T-helper 2 cell (primary cell): Measurements from ENCODE around the gene FYN.

Experiments used
- DNase-seq, 5 experiments: peaks; one replicate each; pipeline versions ENCODE4 v3.0.0 to v3.0.0-alpha.2; 2012 to 2022

Gene FYN

DNA sequence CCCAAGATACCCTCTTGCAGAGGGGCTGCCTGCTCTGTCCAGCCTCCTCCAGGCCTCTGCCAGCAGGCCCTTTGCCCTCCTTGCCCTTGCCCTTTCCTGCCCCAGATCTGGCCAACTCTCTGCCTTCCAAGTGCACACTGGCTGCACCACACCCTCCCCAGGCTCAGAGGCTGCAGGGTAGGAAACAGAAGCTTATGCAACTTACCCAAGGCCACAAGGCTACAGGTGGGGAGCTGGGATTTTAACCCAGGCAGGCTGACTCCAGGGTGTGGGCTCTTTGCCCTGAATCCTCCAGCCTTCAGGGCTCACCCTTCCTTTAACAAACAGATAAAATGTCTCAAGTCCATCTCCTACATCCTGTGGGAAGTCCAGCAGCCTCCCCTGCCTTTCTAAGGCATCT lies 253.1 kb downstream of the FYN start:
- DNase-seq: no peak

DNA sequence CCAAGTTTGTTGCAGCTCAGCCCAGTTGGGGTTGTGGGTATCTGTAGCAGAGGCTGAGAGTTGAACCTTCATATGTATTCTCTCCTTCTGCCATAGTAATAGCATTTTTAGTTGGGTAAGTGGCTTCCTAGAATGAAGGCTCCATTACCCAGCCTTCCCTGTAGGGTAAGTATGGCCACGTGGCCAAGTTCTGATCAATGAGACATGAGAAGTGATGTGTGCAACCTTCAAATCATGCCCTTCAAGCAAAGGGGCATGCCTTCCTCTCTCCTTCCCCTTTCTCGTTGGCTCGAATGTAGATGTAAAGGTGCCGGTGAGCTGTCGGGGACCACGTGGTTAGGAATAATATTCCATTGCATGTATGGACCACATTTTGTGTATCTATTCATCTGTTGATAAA lies 254.8 kb downstream of the FYN start:
- no peak for DNase-seq

DNA sequence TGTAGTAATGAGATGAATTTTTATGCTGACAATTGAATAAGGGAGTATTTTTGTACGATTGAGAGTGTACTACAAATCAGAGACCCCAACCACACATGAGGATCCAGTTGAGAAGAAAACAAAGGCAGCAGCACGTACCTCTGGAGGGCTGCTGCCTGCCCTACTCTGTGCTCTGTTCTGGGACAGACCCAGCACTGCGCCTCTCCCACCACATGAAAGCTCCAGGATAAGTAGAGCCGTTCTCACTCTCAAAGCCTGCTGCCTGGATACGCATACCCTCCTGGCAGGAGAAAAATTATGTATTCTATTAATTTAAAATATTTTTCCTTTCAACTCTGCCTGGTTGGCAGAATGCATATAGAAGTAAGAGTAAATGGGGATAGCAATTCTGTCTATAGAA lies 256.1 kb downstream of the FYN start:
- no peak for DNase-seq

DNA sequence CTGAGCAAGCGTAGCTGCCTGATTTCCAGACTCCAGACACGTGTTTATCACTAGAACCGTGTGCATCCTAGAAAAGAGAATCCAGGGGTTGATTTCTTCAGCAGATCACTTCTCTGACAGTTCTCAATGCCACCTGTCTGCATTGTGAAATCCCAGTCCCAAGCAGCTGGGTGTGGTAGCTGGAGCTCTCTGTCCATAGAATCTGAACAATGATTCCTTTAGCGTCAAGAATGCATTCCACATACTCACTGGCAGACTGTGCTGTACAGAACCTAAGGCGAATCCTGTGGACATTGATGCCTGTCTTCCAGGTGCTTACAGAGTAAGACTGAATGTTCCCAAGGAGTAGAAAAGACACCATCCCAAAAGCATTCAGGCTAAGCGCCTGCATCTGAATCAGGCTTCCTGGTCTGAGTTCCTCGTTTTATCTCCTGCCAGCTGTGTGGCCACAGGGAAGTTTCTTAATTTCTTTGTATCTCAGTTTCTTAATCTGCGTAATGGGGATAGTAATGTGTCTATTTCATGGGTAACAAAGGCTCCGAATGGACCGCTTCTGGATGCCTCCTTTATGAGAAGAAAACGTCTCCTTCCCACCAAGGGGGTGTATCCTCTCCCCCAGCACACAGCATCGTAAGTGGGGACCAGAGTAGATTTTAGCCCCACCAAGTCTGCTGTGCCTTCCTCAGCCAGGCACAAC lies 257.2 kb downstream of the FYN start:
- no peak for DNase-seq

DNA sequence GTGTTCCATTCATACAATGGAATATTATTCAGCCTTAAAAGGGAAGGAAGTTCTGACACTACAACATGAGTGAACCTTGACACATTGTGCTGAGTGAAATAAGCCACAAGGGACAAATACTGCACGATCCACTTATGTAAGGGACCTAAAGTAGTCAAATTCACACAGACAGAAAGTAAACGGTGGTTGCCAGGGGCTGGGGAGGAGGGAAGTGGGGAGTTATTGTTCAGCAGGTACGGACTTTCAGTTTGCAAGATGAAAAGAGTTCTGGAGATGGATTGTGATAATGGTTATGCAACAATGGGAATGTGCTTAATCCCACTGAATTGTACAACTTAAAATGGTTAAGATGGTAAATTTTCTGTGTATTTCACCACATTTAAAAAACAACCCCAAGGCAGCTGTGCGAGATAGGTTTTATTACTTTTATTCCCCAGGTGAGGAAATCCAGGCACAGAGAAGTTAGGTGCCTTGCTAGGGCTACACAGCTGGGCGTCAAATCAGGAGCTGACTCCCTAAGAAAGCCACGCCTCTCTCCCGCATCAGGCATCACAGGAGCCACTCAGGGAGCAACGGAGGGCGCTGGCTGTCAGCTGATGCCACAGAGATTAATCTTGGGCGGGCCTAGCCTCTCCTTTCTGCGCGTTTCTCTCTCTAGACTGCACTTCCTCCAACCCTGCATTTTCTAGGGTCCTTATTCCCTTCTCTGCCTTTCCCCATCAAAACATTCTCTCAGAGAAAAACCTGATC lies 258.2 kb downstream of the FYN start:
- DNase-seq: no peak

DNA sequence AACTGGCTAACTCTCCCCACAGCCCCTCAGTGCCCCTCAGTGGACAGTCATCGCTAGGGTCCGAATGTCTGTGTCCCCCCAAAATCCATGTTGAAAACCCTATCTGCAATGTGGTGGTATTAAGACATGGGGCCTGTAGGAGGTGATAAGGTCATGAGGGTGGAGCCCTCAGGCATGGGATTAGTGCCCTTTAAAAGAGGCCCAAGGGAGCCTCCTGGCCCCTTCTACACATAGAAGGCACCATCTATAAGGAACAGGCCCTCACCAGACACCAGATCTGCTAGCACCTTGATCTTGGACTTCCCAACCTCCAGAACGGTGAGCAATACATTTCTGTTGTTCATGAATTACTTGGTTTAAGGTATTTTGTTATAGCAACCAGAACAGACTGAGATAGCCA lies 260.9 kb downstream of the FYN start:
- DNase-seq: no peak

DNA sequence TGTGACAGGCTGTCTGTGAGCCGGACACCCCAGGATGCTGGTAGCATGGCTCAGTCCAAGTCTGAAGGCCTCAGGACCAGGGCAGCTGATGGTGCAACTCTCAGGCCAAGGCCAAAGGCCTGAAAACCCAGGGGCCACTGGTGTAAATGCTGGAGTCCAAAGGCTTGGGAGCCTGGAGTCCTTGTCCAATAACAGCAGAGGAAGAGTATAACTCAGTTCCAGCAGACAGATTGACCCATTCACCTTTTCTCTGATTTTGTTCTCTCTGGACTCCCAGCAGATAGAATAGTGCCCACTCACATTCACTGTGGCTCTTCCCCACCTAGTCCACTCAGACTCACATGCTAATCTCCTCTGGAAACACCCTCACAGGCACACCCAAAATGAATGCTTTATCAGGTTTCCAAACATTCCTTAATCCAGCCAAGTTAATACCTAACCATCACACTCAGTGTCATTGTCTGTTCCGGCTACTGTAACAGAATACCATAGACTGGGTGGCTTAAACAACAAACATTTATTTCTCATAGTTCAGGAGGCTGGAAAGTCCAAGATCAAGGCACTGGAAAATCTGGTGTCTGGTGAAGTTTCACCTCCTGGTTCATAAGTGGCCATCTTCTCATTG lies 262.6 kb downstream of the FYN start:
- no peak for DNase-seq
